NCI-H446 treated with DMSO at 0.1 percent for 48 hours (cell line): ENCODE measurements around the gene MARVELD2.
"Not testable (repeated sequence)": the region's sequence is repeated elsewhere in the genome, so short reads cannot be mapped to it uniquely, and the experiment has no call there.

ENCODE experiments used
- DNase-seq: peaks from one replicate; lab custom pipeline; 2025; lab: John Stamatoyannopoulos, UW

Gene MARVELD2

GRCh38 chr5:69449511-69449910 lies 34.6 kb downstream of the MARVELD2 start:
- no peak for DNase-seq

- DNase-seq = no peak
Observed at GRCh38 chr5:69450116-69450515, 35.2 kb downstream of the MARVELD2 start.

- DNase-seq = not testable (repeated sequence)
Observed at GRCh38 chr5:69450527-69450926, 35.6 kb downstream of the MARVELD2 start.

- no peak for DNase-seq
Observed at GRCh38 chr5:69451941-69452647, 37.2 kb downstream of the MARVELD2 start.

GRCh38 chr5:69453487-69453886 lies 38.6 kb downstream of the MARVELD2 start:
- not testable (repeated sequence) for DNase-seq

- no peak for DNase-seq
Observed at GRCh38 chr5:69454460-69455249, 39.7 kb downstream of the MARVELD2 start.

GRCh38 chr5:69455428-69455988 lies 40.6 kb downstream of the MARVELD2 start:
- not testable (repeated sequence) for DNase-seq

- no peak for DNase-seq
Observed at GRCh38 chr5:69462170-69462569, 47.3 kb downstream of the MARVELD2 start.

- not testable (repeated sequence) for DNase-seq
Observed at GRCh38 chr5:69466375-69466774, 51.5 kb downstream of the MARVELD2 start.

- DNase-seq = no peak
Observed at GRCh38 chr5:69467442-69468225, 52.7 kb downstream of the MARVELD2 start.

GRCh38 chr5:69468631-69469030 lies 53.7 kb downstream of the MARVELD2 start:
- DNase-seq = no peak

GRCh38 chr5:69471516-69471915 lies 56.6 kb downstream of the MARVELD2 start:
- DNase-seq = not testable (repeated sequence)

GRCh38 chr5:69472535-69473143 lies 57.7 kb downstream of the MARVELD2 start:
- DNase-seq = not testable (repeated sequence)

- DNase-seq = no peak
Observed at GRCh38 chr5:69477170-69477569, 62.3 kb downstream of the MARVELD2 start.

GRCh38 chr5:69478296-69478695 lies 63.4 kb downstream of the MARVELD2 start:
- DNase-seq = not testable (repeated sequence)

GRCh38 chr5:69484891-69485290 lies 70.0 kb downstream of the MARVELD2 start:
- no peak for DNase-seq

- DNase-seq = no peak
Observed at GRCh38 chr5:69485471-69485870, 70.6 kb downstream of the MARVELD2 start.

GRCh38 chr5:69489246-69489645 lies 74.3 kb downstream of the MARVELD2 start:
- no peak for DNase-seq

- DNase-seq = no peak
Observed at GRCh38 chr5:69491027-69491426, 76.1 kb downstream of the MARVELD2 start.

- DNase-seq = no peak
Observed at GRCh38 chr5:69491838-69492390, 77.0 kb downstream of the MARVELD2 start.

- DNase-seq = no peak
Observed at GRCh38 chr5:69492391-69492922, 77.5 kb downstream of the MARVELD2 start, which contains the start of gene OCLN. TSS of gene OCLN (plus strand) at chr5:69492790. CDS start at chr5:69504245, 11,455 bp downstream.
